ENCODE data around the gene MYLK4. TPM values are rescaled to one million over a fixed set of nuclear protein-coding genes. Genes with fewer than 3 reads are reported as not detected.

Gene MYLK4
- total RNA-seq, 1 donor from 2014 or later, result 0.98 TPM

- intact Hi-C loops (cut with DNase I), result loop anchor here (5.0 kb wide), 1 partner anchor 969 kb away; no protein-coding TSS in a partner anchor
- ATAC-seq (no peak), DNase-seq (ENCODE audit: low spot score) (no peak)
Measured at GRCh38 chr6:2743280-2744208, 7.2 kb downstream of the MYLK4 start.

DNA sequence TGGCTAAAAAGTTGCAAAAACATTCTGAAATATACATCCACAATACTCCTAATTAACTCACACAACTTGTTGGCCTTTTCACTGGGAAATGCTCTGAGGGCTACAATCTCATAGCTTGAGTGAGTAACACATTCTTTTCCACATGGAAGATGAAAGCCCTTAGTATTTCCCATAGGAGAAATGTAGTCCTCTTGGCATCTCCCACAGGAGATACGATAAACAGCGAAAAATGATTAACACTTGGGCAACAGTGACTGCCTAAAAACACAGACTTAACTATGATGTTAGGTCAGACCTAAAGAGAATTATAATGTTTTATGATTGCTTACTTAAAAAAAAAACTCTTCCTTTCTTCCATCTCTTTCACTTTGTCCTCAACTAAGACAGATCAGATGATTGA lies 9.0 kb downstream of the MYLK4 start:
- intact Hi-C loops (cut with DNase I), result loop anchor here (5.0 kb wide), 1 partner anchor 971 kb away; no protein-coding TSS in a partner anchor
- DNase-seq (ENCODE audit: low spot score) (no peak), ATAC-seq (no peak)

DNA sequence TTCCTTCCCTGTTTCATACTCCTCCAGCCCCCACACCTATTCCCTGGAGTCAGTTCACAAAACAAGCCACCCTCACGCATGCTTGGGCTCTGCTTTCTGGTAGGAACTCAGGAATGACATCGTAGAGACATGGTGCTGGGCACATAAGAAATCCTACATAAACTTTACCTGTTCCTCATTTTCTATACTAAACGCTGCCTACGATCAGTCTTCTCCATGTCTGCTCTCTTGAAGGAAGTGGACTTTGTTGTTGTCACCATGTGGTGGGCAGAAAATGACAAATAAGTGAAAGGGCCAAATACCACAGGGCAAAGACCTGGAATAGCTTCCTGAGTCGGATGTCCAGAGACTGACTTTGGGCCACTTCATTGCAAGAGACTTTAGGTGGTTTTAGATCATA lies 10.1 kb downstream of the MYLK4 start:
- intact Hi-C loops (cut with DNase I), result loop anchor here (5.0 kb wide), 1 partner anchor 972 kb away; no protein-coding TSS in a partner anchor
- ATAC-seq, result no peak
- no peak for DNase-seq (ENCODE audit: low spot score)

DNA sequence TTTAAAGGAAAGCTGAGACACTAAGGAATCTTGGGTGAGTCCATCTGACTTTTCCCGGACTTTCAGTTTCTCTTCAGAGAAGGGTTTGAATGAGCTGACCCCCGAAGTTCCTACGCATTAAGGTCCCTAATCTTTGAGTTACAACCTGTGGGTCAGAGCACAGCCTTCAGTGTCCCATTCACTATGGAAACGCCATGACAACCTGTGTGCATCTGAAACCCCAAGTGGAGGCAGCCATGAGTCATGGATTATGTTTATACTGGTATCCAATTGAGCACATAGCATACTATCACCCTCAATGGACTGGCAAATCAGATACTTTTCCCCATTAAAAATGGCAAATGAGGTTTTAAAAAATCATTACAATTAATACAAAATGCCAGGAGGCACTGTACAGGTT lies 11.4 kb downstream of the MYLK4 start:
- DNase-seq (ENCODE audit: low spot score) (no peak), ATAC-seq (no peak)
- intact Hi-C loops (cut with DNase I), result no loop called here

- intact Hi-C loops (cut with DNase I), result no loop called here
- ATAC-seq, result peak; percentile 57
Measured at GRCh38 chr6:2738373-2738979, 12.2 kb downstream of the MYLK4 start.

DNA sequence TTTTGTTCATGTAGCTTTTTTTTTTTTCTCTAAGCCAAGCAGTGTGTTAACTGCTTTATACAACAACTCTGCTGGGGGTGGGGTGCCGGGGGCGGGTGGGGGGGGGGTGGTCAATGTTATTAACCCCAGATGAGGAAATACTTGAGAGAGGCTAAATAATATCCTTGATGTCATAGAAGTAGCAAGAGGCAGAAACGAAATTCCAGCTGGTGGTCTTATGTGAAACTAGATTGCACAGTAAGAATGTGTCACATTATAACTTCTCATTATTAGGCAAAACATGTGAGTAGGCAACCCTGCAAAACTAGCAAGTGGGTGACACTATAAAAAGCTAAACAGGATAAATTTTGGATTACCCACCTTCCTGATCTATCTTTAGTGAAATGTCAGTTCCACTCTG lies 12.8 kb downstream of the MYLK4 start:
- no peak for ATAC-seq
- intact Hi-C loops (cut with DNase I), result no loop called here
- DNase-seq (ENCODE audit: low spot score), result no peak

More at GRCh38 chr6:2738373-2738979, 12.2 kb downstream of the MYLK4 start:
- DNase-seq (ENCODE audit: low spot score), result no peak

DNA sequence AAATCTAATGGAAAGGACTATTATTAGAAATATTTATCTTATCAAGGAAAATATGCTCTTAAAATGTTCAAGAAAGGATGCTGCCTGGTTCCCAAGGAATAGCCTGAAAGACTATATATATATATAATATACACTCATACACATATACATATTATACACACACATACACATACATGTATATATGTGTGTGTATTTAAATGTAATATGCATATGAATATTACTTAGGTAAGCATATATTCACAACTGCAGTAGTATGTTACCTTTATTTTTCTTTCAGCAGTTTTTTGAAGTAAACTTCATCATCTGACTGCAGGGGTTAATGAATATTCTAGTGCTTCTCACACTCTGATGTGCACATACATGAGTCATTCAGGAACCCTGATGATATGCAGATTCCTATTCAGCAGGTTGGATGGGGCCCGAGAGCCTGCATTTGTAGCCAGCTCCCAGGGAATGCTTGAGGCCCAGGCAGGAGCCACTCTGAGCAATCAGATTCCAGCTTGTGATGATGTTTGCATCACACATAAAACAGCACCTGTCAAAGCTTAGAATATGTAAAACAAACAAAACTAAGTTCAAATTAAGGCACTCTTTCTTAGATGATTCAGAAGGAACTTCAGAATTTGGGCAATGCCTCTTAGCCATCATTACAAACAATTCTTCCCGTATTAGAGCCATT lies 16.1 kb downstream of the MYLK4 start:
- intact Hi-C loops (cut with DNase I), result no loop called here
- no peak for ATAC-seq
- DNase-seq (ENCODE audit: low spot score), result no peak

DNA sequence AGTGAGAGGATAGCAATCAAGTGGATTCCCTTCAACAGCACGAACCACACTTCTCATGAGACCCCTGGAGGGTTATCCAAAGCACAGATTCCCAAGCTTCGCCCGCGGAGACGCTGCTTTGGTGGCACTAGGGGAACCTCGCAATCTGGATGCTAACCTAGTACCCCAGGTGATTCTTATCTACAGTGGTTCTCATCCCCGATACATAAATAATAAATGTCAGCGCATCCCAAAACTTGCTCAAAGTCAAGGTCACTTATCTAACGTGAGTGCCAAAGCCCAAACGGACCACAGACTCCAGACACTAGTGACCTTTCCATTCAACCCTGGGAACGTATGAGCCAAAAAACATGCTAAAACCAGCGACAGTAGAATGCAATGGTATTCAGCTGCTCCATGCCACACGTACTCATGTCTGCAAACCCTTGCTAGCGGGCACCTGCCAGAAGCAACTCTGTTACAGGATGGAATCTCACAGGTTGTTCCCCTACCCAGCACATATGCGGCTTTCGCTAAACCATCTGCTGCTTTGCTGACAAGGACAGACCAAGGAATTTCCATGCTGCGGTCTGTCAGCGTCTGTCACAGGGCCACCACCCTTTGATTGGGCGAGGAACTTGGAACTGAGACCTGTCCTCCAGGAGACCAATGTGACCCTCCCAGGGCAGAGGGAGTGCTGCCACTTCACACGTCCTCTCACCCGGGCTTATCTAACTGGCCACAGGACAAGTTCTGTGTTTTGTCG lies 16.8 kb downstream of the MYLK4 start:
- intact Hi-C loops (cut with DNase I), result no loop called here
- ATAC-seq (no peak), DNase-seq (ENCODE audit: low spot score) (no peak)

- peak; percentile 69 for DNase-seq (ENCODE audit: low spot score)
- peak; percentile 83 for ATAC-seq
- intact Hi-C loops (cut with DNase I), result no loop called here
Measured at GRCh38 chr6:2733324-2733723, 17.4 kb downstream of the MYLK4 start.

GRCh38 chr6:2732503-2733089 lies 18.1 kb downstream of the MYLK4 start:
- intact Hi-C loops (cut with DNase I), result no loop called here
- peak; percentile 72 for ATAC-seq
- DNase-seq (ENCODE audit: low spot score), result no peak

- DNase-seq (ENCODE audit: low spot score) (no peak), ATAC-seq (no peak)
- intact Hi-C loops (cut with DNase I), result no loop called here
Measured at GRCh38 chr6:2731281-2731909, 19.3 kb downstream of the MYLK4 start.

GRCh38 chr6:2730353-2731107 lies 20.2 kb downstream of the MYLK4 start:
- intact Hi-C loops (cut with DNase I), result no loop called here
- ATAC-seq, result peak; percentile 54
- DNase-seq (ENCODE audit: low spot score), result no peak

DNA sequence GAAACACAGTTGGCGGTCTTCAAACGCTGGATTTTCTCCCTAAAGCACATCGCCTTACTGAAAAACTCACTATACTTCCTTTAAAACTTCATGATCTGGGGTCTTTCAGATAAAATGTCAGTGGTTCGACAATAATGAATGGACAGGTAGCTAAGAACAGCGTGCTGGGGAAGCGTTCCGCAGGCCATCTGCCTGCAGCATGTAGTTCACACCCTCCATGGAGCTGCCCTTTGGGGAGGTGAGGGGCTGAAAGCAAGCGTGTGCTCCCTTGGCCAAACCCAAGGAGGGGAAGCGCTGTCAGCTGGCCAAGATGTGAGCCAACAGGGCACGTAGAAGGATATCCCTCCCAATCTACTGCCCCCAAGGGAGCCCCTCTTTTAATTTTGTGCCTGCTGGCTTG lies 20.8 kb downstream of the MYLK4 start:
- peak; percentile 44 for ATAC-seq
- DNase-seq (ENCODE audit: low spot score), result no peak
- intact Hi-C loops (cut with DNase I), result no loop called here

DNA sequence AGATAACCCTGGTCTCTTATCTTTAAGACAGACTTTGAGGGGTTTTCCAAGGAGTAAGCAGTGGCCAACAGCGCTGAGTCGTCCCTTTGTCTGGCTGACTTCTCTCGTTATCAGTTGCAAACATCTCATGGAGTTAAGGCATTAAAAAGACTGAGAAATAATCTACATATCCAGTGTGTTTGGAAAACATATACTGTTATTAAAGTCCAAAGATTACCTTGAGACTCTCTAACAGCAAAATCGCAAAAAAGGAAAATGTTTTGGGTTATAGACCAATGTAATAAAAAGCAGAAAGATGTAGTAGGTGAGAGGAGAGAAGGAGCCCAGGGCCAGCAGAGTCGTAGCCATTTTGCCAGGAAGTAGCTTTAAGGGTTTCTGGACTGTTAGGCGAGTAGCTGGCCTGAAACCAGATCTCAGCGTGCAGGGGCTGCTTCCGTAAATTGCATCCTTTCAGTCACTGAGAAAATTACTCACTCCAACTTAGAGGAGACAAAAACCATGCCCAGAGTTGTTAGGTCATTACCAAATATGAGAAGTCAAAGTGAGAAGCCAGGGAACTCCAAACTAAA lies 24.6 kb downstream of the MYLK4 start:
- intact Hi-C loops (cut with DNase I), result no loop called here
- peak; percentile 40 for ATAC-seq
- DNase-seq (ENCODE audit: low spot score), result no peak

- intact Hi-C loops (cut with DNase I), result no loop called here
- DNase-seq (ENCODE audit: low spot score), result no peak
- no peak for ATAC-seq
Measured at GRCh38 chr6:2725364-2725988, 25.2 kb downstream of the MYLK4 start.

GRCh38 chr6:2721219-2721618 lies 29.5 kb downstream of the MYLK4 start:
- intact Hi-C loops (cut with DNase I), result no loop called here
- DNase-seq (ENCODE audit: low spot score), result no peak
- ATAC-seq, result no peak

DNA sequence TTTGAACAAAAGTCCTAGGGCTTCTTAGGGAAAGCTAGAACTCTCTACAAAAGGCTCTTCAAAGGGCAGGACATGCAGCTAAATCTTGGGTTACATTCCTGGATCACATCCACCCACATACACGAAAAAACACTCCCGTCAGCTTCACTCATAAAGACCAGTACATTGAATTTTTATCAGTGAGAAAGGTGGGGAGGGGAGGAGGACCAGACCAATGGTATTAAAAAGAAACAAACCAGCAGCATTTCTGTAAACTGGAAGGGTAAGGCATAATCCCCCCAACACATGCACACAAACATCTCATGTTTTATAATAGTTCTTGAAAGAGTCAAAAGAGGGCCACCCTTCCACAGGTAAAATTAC lies 31.6 kb downstream of the MYLK4 start:
- no peak for DNase-seq (ENCODE audit: low spot score)
- intact Hi-C loops (cut with DNase I), result no loop called here
- no peak for ATAC-seq

Data from sciatic nerve (tissue), 2 donors.